HG02885 (cell line): ENCODE results near the gene GATC.
A peak's percentile ranks its signal among the peaks of the same experiment; 100 is the strongest.
"Not testable (repeated sequence)": the region's sequence is repeated elsewhere in the genome, so short reads cannot be mapped to it uniquely, and the experiment has no call there.

Experiments used
- ATAC-seq: cut with Tn5 transposase; IDR thresholded peaks from one replicate; pipeline ENCODE4 v1.9.1; 2021; ENCODE audit warnings: mild to moderate bottlenecking; ENCODE audit not compliant: unreplicated experiment, poor library complexity

Gene GATC

DNA sequence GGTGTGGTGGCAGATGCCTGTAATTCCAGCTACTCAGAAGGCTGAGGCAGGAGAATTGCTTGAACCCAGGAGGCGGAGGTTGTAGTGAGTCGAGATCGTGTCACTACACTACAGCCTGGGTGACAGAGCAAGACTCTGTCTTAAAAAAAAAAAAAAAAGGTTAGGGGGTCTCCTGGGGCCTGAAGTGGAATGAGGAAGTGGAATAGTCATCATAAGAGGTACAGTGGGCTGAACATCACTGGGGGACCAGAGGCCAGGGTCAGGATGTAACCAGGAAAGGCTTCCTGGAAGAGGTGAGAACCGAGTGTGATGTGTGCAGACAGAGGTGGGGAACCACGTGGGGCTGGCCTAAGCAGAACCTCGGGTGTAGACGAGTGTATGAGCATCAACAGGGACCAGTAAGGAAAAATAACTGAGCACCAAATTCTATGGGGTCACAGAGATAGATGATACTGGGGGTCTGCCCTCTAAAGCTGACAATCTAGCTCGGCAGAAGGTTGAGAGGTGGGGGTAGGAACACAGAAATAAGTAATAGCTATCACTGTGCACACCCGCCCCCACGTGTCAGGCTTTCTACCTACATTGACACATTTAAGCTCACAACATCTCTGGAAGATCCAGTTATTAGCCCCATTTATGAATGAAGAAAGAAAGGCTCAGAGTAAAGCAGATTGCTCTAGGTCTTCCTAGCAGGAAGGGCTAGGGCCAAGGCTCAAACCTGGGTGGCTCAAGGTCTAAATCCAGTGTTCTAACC lies 13.3 kb upstream of the GATC start:
- no peak for ATAC-seq

DNA sequence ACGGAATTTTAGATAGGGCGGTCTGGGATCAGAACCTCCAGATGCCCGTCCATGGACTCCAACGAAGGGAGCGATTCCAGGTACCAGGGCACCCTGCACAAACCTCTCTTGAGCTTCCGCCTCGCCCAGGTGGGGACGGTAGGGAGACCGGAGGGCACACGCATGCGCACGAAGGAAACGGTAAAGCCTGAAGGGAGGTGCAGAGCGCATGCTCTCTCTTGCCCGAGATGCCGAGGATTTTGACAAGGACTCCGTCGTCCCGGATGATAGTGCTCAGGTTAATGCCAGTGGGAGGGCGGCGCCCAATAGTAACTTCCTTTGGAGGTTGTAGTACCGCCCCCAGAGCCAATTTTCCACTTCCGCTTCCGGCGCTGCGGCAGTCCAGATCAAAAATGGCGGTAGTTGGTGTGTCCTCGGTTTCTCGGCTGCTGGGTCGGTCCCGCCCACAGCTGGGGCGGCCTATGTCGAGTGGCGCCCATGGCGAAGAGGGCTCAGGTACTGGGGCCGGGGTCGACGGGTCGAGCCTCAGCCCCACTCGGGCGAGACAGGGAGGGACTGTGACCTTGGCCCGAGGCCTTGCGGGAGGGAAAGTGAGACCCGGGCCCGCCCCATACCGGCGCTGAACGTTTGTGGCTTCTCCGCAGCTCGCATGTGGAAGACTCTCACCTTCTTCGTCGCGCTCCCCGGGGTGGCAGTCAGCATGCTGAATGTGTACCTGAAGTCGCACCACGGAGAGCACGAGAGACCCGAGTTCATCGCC lies 8.3 kb upstream of the GATC start, which contains the start of gene COX6A1:
Gene COX6A1 (plus strand): TSS at position 379 of the 760 bp plus-strand sequence. CDS start 14 bp downstream, at position 393.
- ATAC-seq, result peak; percentile 93

DNA sequence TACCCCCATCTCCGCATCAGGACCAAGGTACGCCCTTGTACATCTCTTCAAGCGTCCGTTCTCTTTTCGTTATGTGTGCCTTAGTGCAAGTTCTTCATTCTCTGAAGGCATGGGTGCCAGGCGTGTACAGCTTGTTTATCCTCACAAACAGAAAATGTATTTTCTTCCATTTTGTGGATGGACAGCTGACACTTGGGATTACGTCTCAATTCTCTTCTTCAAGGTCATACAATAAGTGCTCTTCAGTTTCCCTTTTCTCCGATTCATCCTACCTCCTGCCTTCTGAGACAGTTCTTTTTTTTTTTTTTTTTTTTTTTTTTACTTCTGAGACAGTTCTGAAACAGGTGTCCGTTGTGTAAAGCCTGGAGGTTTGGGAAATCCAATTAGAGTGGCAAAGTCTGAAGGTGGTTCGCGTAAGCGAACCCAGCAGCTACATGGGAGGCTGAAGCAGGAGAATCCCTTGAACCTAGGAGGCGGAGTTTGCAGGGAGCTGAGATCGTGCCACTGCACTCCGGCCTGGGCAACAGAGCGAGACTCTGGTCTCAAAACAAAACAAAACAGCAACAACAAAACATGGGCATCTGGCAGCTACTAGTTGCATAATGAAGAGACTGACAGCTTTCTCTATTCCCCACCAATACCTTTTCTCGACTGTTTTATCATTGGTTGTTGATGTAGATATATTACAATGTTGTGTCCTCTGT lies 7.6 kb upstream of the GATC start:
- ATAC-seq, result no peak

DNA sequence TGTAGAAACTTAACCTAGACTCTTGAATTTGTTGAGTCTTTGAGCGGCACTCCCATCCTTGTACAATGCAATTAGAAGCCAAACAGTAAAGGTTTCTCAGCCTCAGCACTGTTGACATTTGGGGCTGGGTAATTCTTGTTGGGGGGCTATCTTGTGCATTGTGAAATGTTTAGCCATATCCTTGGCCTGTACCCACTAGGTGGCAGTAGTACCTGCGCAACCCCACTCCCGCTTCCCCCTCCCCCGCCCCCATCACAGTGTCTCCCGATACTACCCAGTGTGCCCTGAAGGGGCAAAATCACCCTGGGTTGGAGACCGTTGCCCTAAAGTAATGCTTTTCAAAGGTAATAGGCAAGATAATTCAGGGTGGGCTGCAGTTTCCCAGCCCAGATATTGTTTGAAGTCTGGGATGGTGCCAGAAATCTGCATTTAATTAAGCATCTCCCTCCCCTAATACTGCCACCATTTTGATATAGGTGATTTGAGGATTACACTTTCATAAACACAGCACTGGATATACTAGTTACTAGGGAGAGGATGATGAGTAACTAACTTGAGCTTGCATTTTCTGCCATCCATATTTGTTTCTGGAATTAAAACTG lies 6.5 kb upstream of the GATC start:
- ATAC-seq, result no peak

DNA sequence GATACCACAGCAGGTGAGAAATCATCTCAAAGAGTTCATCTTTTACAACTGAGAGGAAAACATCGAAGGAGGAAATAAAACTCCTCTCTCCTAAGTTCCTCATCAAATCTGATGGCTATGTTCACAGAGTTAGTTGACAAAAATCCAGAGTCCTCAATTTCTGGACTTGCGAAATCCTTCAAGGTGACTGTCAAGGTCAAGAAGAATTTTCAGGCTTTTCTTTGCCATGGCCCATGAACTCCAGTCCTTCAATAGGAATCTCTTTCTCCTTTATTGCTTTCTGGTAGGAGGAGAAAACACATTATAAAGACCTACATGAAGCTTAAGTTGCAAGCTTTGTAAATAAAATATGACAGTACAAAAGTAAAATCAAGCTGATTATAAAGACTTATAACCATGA lies 1.6 kb upstream of the GATC start:
- ATAC-seq, result no peak

DNA sequence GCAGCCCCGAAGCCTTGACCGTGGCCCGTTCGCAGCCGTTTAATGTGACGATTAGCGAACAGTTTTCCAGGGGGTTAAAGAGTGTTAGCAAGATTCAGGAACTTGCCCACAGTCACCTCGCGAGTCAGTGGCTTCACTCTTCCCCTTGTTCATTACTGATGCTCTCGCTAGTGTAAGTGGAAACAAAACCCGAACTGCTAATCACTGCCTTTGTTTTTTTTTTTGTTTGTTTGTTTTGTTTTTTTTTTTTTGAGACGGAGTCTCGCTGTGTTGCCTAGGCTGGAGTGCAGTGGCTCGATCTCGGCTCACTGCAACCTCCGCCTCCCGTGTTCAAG lies 567 bp downstream of the GATC start:
- ATAC-seq, result not testable (repeated sequence)

DNA sequence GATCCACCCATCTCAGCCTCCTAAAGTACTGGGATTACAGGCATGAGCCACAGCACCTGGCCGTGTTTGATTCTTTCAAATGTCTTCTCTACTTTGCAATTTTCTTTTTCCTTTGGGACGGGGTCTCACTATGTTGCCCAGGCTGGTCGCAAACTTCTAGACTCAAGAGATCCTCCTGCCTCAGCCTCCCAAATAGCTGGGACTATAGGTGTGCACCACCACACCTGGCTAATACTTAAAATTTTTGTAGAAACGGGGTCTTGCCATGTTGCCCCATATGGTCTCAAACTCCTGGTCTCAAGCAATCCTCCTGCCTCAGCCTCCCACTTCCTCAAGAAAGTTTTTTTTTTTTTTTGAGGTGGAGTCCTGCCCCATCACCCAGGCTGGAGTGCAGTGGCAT lies 1.7 kb downstream of the GATC start:
- no peak for ATAC-seq

DNA sequence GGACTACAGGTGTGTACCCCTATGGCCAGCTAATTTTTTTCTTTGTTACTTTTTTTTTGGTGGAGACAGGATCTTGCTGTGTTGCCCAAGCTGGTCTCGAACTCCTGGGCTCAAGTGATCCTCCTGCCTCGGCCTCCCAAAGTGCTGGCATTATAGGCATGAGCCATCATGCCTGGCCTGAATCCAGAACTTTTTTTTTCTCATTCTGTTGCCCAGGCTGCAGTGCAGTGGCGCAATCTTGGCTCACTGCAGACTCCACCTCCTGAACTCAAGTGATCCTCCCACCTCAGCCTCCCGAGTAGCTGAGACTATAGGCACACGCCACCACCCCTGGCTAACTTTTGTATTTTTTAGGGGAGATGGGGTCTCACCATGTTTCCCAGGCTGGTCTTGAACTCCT lies 6.3 kb downstream of the GATC start:
- not testable (repeated sequence) for ATAC-seq

DNA sequence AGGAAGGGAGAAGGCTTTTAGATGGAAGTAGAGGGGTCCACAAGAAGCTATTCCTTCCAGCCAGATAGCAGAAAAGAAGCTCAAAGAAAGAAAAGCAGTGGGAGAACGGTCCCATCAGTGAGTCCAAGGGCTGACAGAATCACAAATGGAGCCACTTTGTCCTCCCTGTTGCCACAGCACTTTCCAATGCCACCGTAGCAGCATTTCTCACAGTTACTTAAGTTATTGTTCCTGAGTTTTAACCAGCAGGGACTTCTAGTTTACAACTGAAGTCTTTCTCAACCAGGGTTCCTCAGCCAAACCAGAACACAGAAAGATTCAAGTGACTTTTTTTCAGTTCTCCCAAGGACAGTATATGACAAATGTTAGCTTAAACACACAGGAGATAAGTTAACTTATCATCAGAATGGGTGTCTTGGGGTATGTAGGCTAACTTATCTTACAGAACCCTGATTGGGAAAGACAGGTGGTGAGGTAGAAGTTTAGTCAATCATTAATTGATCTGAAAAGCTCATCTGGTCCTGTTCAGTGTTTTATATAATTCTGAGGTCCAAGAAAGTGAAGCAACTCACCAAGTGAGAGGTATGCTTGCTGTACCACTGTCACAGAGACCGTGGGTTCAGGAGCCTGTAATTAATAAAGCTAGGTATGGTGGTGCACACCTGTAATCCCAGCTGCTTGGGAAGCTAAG lies 7.0 kb downstream of the GATC start:
- ATAC-seq, result no peak

DNA sequence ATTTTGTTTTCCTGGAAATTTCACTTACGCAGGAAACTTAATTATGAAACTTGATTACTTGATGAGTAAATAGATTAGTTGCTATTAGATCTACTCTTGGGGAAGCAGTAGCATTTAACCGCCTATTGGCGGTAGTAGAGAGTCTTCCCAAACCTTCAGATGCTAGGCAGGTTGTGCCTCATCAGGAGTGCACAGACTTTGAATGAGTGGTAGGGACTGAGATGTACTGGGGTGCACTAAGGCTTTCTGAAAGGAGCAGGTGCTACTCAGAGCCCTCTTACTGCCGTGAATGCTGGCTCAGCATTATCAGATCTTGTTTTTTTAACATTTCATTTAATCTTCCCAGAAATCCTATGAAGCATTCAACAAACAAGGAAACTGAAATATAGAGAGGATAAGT lies 7.7 kb downstream of the GATC start:
- ATAC-seq, result no peak

DNA sequence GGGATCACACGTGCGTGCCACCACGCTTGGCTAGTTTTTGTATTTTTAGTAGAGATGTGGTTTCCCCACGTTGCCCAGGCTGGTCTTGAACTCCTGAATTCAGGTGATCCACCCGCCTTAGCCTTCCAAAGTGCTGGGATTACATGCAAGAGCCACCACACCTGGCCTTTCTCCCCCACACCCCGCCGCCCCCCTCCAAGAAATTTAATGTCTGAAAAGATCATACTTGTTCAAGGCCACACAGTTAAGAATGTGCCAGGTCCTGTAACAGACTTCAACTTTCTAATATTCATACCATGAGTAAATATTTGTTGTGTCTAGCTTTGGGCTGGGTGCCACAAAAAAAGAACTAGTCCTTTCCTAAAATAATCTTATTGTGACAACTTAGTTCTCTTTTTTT lies 9.1 kb downstream of the GATC start:
- no peak for ATAC-seq

DNA sequence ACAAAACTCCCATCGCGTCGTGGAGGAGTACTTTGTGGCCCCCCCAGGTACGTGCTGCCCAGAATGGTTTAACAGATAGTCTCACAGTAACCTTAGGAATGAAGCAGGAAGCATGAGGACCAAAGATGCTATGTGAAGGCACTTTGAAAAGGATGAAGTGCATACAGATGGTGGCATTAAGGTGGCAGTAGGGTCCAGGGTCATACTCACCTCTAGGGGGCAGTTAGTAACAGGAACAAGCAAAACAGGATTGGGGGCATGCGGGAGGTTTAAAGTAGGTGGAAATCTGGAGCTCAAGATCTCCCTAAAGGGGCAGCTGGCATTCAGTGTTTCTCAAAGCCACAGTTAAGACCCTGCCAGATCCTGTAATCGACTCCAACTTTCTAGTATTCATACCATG lies 10.9 kb downstream of the GATC start:
- no peak for ATAC-seq

DNA sequence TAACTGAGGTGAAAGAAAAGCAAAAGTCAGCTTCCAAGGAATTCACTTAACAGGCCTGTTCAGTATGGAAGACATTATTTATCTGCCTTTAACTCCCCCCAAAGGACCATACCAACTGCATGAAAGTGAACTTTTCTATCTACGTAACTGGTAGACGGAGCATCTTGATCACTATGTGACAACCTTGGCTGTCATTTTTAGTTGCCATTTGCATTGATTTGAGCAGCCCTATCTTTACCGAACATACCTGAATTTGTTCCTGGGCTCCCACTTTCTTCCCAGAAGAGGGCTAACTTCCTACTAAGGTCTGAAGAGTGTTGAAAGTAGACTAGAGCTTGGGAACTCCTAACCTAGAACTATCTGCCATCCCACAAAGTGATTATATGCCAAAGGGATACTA lies 13.9 kb downstream of the GATC start:
- no peak for ATAC-seq

DNA sequence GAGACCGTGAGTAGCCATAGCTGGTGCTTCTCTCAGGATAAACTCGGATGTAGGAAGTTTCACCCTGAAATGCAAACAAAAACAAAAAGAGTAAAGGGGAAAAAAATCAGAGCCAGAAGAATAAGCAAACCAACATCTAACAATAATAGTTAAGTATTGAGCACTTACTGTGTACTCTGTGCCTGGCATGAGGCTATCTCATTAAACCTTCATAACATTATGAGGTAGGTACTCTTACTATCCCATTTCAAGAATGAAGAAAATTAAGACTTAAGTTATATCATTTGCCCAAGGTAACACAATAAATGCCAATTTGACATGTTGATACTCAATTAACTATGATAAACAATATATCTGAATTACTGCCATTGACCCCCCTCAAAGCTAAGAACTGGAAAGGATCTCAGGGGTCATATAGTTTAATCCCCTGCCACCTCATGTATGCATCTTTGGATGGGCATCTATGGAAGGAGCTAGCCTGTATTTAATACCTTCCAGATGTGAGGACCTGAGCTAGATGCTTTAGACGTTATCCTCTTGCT lies 15.9 kb downstream of the GATC start:
- no peak for ATAC-seq

DNA sequence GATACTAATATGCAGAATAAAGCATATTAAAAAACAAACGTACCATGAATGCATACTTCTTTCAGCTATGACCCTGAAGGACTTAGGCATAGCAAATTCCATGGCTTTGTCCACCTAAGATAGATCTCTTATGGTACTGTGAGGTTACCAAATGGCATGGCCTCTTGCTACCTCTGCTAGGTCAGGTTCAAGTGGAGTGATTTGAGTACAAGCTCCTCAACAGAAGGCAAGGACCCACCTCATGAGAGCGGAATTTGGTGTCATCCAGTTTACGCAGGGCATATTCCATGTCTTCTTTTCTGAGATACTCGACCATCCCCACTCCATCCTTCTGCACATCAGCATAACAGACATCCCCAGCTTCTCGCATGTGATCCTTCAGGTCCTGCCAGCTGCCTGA lies 17.5 kb downstream of the GATC start:
- no peak for ATAC-seq

DNA sequence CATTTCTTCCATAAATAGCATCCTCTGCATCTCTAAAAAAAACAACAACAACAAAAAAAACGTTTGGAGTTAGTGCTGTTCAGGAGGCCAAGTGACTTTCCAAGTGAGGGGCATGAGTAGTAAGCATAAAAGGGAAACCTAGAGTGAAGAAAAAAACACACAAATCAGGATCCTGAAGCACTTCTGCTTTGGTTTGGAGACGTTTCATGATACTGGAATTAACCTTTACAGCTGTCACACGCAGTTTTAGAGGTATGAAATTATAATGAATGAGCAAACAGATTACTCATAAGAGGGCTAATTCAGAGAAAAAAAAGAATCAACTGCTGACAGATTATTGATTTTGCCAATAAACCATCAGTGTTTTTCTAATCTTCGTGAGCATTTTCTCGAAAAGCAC lies 19.5 kb downstream of the GATC start:
- no peak for ATAC-seq

DNA sequence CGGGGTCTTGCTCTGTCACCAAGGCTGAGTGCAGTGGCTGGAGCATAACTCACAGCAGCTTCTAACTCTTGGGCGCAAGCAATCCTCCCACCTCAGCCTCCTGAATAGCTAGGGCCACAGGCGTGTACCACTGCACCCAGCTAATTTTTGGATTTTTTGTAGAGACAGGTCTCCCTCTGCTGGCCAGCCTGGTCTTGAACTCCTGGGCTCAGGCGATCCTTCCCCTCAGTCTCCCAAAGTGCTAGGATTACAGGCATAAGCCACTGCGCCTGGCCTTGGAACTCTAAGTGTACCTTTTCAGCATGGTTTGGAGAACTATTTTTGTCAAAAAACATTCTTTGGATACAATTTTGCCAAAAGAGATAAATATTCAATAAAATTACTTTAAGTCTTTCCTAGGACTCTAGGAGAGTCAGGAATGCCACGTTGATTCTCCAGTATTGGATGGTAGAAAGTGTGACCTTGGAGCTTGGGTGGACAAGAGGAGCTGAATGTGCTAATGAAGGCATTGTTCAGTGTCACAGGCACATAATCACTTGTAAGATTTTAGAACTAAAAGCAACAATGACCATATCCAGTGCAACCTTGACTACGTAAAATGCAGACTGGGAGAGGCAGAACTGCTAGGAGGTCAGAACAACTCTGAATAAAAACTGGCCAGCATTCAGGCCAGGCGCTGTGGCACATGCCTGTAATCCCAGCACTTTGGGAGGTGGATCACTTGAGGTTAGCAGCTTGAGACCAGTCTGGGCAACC lies 20.5 kb downstream of the GATC start:
- no peak for ATAC-seq

DNA sequence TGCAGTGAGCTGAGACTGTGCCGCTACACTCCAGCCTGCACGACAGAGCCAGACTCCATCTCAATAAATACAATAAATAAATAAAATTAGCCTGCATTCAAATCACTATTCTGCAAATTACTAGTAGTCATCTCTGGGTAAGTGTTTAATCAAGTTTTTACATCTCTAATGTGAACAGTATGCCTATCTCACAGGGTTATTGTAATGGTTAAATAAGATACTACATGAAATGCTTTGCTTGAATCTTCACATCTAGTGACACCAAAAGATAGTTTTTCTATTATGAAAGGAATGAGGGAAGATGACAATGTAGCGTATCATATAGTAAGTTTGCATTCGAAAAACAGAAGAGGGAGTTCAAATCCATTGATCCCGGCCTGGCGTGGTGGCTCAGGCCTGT lies 21.2 kb downstream of the GATC start:
- ATAC-seq, result no peak

DNA sequence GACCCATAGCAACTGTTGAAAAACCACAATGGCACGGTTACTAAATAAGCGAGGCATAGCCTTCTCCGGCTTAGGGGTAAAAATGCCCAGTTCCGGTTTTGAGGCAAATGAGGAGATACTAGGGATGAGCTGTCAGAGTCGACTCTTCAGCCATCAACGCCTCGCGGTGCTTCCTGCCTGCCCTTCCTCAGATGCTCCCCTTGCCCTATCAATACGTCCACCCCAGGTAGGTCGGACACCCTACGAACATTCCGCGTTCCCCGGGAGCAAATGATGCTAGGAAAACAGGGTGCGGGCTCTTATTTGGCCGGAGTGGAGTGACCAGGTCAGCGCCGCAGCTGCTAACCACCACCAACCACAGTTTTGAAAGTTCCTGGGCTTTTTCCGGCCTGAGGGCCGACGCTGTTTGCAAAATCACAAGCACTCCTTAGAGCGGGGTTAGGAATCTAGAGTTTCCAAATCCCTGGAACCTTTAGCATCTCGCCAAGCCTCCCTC lies 22.1 kb downstream of the GATC start:
- ATAC-seq, result no peak
